Fibroblast of pulmonary artery (primary cell): Measurements from ENCODE around the gene GOLGA8J.
"Not testable (repeated sequence)": the region's sequence is repeated elsewhere in the genome, so short reads cannot be mapped to it uniquely, and the experiment has no call there.

ENCODE experiments used
- DNase-seq: peaks from one replicate; pipeline ENCODE4 v3.0.0-alpha.2; 2010; ENCODE audit warnings: low read depth
- H3K4me3 ChIP-seq: replicated peaks from 2 replicates; pipeline ENCODE4 v1.5.1; 2011; ENCODE audit warnings: low read depth, mild to moderate bottlenecking, control low read depth, low read length, moderate library complexity
- TF ChIP-seq, protein P1 (sequence below): IDR thresholded peaks from 2 replicates; pipeline ENCODE4 v1.5.1; 2011; ENCODE audit warnings: mild to moderate bottlenecking, control low read depth, low read length, inconsistent platforms; ENCODE audit errors: missing control alignments

Gene GOLGA8J

DNA sequence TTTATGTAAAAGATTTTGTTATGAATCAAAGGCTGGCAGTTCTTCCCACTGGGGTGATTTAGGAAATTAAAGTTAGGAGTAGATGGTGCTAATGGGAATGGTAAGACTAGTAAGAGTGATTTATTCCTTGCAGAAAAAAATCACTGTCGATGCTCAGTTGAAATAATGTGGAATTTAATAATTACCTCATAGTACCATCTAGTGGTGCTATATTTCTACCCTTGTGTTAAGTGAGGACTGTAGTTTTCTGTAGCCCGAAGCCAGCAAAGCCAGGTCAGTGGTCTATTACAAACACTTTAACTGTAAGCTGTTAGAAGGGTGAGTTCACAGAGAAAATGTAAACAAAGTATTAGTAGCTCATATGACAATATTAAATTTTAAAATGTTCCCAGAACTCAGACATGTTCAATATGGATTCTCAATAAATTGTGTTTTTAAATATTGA lies 39.5 kb upstream of the GOLGA8J start:
- TF ChIP-seq, protein P1, sequence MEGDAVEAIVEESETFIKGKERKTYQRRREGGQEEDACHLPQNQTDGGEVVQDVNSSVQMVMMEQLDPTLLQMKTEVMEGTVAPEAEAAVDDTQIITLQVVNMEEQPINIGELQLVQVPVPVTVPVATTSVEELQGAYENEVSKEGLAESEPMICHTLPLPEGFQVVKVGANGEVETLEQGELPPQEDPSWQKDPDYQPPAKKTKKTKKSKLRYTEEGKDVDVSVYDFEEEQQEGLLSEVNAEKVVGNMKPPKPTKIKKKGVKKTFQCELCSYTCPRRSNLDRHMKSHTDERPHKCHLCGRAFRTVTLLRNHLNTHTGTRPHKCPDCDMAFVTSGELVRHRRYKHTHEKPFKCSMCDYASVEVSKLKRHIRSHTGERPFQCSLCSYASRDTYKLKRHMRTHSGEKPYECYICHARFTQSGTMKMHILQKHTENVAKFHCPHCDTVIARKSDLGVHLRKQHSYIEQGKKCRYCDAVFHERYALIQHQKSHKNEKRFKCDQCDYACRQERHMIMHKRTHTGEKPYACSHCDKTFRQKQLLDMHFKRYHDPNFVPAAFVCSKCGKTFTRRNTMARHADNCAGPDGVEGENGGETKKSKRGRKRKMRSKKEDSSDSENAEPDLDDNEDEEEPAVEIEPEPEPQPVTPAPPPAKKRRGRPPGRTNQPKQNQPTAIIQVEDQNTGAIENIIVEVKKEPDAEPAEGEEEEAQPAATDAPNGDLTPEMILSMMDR: peak; percentile 31
- peak; percentile 49 for DNase-seq
- H3K4me3 ChIP-seq: no peak overlapping the region

DNA sequence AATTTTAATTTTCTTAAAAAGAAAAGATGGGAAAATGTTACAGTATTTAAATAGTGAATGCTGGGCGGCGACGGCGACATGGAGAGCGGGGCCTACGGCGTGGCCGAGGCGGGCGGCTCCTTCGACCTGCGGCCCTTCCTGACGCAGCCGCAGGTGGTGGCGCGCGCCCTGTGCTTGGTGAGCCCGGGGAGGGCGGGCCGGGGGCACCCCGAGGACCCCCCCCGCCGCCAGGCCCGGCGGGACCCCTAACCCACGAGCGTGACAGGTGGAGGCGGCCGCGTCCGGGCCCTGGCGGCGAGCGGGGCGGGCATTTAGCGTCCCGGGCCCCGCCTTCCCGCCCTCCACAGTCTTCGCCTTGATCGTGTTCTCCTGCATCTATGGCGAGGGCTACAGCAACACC lies 38.4 kb upstream of the GOLGA8J start:
- no peak overlapping the region for H3K4me3 ChIP-seq
- DNase-seq: no peak
- TF ChIP-seq, protein P1: no peak

DNA sequence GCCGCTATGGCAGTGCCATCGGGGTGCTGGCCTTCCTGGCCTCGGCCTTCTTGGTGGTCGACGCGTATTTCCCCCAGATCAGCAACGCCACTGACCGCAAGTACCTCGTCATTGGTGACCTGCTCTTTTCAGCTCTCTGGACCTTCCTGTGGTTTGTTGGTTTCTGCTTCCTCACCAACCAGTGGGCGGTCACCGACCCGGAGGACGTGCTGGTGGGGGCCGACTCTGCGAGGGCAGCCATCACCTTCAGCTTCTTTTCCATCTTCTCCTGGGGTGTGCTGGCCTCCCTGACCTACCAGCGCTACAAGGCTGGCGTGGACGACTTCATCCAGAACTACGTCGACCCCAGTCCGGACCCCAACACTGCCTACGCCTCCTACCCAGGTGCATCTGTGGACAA lies 37.9 kb upstream of the GOLGA8J start:
- not testable (repeated sequence) for H3K4me3 ChIP-seq, DNase-seq

DNA sequence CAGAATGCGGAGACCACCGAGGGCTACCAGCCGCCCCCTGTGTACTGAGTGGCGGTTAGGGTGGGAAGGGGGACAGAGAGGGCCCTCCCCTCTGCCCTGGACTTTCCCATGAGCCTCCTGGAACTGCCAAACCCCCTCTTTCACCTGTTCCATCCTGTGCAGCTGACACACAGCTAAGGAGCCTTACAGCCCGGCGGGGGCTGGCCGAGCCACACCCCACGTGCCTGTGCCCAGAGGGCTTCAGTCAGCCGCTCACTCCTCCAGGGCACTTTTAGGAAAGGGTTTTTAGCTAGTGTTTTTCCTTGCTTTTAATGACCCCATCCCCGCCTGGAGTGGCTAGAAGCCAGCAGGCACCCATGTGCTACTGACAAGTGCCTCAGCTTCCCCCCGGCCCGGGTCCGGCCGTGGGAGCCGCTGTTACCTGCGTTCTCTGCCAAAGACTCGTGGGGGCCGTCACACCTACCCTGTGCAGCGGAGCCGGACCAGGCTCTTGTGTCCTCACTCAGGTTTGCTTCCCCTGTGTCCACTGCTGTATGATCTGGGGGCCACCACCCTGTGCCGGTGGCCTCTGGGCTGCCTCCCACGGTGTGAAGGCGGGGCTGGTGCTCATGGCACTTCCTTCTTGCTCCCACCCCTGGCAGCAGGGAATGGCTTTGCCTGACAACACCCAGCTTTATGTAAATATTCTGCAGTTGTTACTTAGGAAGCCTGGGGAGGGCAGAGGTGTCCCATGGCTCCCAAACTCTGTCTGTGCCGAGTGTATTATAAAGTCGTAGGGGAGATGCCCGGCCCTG lies 37.3 kb upstream of the GOLGA8J start:
- not testable (repeated sequence) for DNase-seq, H3K4me3 ChIP-seq

DNA sequence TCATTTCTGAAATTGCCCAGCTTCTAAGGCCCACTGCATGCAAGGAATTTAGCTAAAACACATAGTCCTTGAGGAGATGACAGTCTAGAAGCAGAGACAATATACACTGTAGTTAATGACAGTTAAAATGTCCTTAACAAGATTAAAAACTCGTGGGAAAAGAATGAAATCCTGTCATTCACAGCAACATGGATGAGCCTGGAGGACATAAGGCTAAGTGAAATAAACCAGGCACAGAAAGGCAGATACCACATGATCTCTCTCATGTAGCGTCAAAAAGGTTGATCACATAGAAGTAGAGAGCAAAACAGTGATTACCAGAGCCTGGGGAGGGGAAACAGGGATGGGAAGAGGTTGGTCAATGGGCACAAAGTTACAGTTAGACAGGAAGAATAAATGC lies 36.3 kb upstream of the GOLGA8J start:
- no peak overlapping the region for H3K4me3 ChIP-seq
- TF ChIP-seq, protein P1: no peak
- DNase-seq: no peak

DNA sequence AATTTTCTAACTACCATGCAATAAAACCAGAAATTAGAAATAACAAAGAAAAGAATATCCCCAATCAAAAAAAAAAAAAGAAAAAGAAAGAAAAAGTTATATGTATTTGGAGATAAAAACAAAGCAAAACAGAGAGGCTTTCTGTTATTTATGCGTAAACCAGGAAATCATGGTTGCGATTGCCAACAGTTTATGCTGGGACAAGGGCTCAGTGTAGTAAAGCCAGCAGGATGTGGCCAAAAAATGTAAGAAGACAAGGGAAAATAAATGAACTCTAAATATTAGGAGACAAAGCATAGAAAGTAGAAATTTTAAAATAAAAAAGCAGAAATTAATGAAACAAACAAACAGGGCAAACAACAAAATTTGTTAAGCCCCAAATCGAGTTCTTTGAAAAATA lies 27.2 kb upstream of the GOLGA8J start:
- TF ChIP-seq, protein P1: no peak
- no peak for DNase-seq
- H3K4me3 ChIP-seq: no peak overlapping the region

DNA sequence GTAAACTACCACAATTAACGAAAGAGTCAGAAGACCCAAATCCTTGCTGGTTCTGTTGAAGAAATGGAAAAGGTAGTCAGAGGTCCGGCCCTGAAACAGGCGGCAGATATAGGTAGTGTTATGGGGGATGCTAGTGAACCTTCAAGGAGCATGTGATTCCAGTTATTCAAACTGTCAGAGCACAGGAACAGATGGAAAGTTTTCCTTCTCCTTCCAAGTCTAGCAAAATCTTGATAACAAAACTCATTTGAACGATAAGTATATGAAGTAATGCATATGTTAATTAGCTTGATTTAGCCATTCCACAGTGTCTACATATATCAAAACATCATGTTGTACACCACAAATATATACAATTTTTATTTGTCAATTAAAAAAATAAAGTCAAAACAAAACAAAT lies 26.6 kb upstream of the GOLGA8J start:
- no peak for DNase-seq
- no peak overlapping the region for H3K4me3 ChIP-seq
- TF ChIP-seq, protein P1: no peak

DNA sequence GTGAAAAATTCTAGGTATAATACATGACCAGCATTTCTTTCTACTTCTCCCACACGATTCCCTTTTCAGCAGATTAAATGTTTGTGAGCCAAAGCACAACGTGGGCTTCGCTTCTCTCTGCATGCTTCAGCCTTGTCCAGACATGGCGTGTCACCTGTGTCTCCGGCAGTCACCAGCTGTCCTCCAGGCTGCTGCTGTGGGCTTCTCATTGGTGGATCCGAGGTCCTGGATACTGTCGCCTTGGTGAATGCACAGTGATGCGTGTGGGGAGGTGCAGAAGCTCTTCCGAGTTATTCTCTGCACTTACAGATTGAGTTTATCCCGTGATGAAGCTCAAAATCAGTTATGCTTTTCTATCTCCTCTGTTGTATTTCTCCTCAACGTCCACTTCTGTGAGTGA lies 23.0 kb upstream of the GOLGA8J start:
- DNase-seq: no peak
- TF ChIP-seq, protein P1: no peak
- no peak overlapping the region for H3K4me3 ChIP-seq
